Prostate gland (tissue), 2 donors: ENCODE results near the gene GPS2.

Source experiments
- CTCF ChIP-seq, 4 experiments: fragments of 200-600 bp in 2 of 4; fragments of 450-650 bp in 2 of 4; sonication (generic) in 2 of 4; IDR thresholded peaks; 1 replicate in 3 of 4; 2 replicates in 1 of 4; pipeline ENCODE4 v1.5.1; 2016 to 2019; ENCODE audit warnings: antibody characterized with exemption in 4 of 4, mild to moderate bottlenecking in 2 of 4, moderate library complexity in 2 of 4
- POLR2A ChIP-seq: fragments of 450-650 bp; IDR thresholded peaks from one replicate; pipeline ENCODE4 v1.6.1; 2016; ENCODE audit warnings: antibody characterized with exemption, mild to moderate bottlenecking
- POLR2AphosphoS5 ChIP-seq: sonication (generic); formaldehyde crosslinking; IDR thresholded peaks from one replicate; pipeline ENCODE4 v1.6.1; 2017; ENCODE audit warnings: antibody characterized with exemption

- TF ChIP-seq POLR2AphosphoS5 (no peak), CTCF (IDR thresholded peaks at IDR 0.05) (no peak), POLR2A (no peak)
These were observed 26.7 kb upstream of the GPS2 start for GRCh38 chr17:7341842-7342241.
